DMS53 (cell line): ENCODE measurements around the gene NCOA5.

Experiments used
- DNase-seq: peaks from one replicate; lab custom pipeline; 2025; lab: John Stamatoyannopoulos, UW

Gene NCOA5

GRCh38 chr20:46089417-46090388, at the start of gene NCOA5:
Gene NCOA5, minus strand, starts transcription at chr20:46089962. Its CDS starts 10,538 bp downstream, at chr20:46079424.
- DNase-seq = peak; percentile 99

GRCh38 chr20:46139266-46139889, 49.6 kb upstream of the NCOA5 start:
- DNase-seq = no peak

GRCh38 chr20:46137816-46138215, 48.1 kb upstream of the NCOA5 start:
- no peak for DNase-seq

GRCh38 chr20:46135856-46136633, 46.3 kb upstream of the NCOA5 start:
- DNase-seq = no peak

GRCh38 chr20:46134716-46135115, 45.0 kb upstream of the NCOA5 start:
- DNase-seq = no peak

- no peak for DNase-seq
Measured at GRCh38 chr20:46133886-46134654, 44.3 kb upstream of the NCOA5 start.

GRCh38 chr20:46132705-46133120, 43.0 kb upstream of the NCOA5 start:
- DNase-seq = peak; percentile 86

- no peak for DNase-seq
Measured at GRCh38 chr20:46131396-46131795, 41.6 kb upstream of the NCOA5 start.

- DNase-seq = peak; percentile 62
Measured at GRCh38 chr20:46130534-46130933, 40.8 kb upstream of the NCOA5 start.

- peak; percentile 44 for DNase-seq
Measured at GRCh38 chr20:46129955-46130481, 40.3 kb upstream of the NCOA5 start.

- DNase-seq = peak; percentile 58
Measured at GRCh38 chr20:46128310-46129151, 38.8 kb upstream of the NCOA5 start.

- no peak for DNase-seq
Measured at GRCh38 chr20:46127396-46128010, 37.7 kb upstream of the NCOA5 start.

- no peak for DNase-seq
Measured at GRCh38 chr20:46126440-46127056, 36.8 kb upstream of the NCOA5 start.

GRCh38 chr20:46123482-46124245, 33.9 kb upstream of the NCOA5 start:
- DNase-seq = no peak

- DNase-seq = no peak
Measured at GRCh38 chr20:46122516-46123481, 33.0 kb upstream of the NCOA5 start.

GRCh38 chr20:46122071-46122470, 32.3 kb upstream of the NCOA5 start:
- DNase-seq = no peak

- no peak for DNase-seq
Measured at GRCh38 chr20:46121184-46121930, 31.6 kb upstream of the NCOA5 start.
